ENCODE data around the gene C1QA. TPM values are rescaled to one million over a fixed set of nuclear protein-coding genes. Genes with fewer than 3 reads are reported as not detected.
A peak's percentile ranks its signal among the peaks of the same experiment; 100 is the strongest.

C1QA gene
- total and polyA plus RNA-seq, 2 experiments from 2014 or later, result 5.9 to 7.8 TPM

GRCh38 chr1:22619798-22620197, 16.6 kb upstream of the C1QA start:
- no peak overlapping the region for H3K27ac ChIP-seq
- no peaks in the 10 kb centered on the region for H3K9me2 ChIP-seq (replicated peaks; ENCODE audit: insufficient read depth)
- no peaks in the 10 kb centered on the region for H4K20me1 ChIP-seq (ENCODE audit: insufficient read depth, poor library complexity, severe bottlenecking)
- H3K4me1 ChIP-seq (ENCODE audit: insufficient read depth), result no peaks in the 10 kb centered on the region
- H3K4me2 ChIP-seq, result no peak overlapping the region
- H3K79me2 ChIP-seq, result no peaks in the 10 kb centered on the region
- DNase-seq (ENCODE audit: low spot score), result no peak
- TF ChIP-seq EZH2phosphoT487 (IDR thresholded peaks at IDR 0.05; ENCODE audit: low read depth, severe bottlenecking, unreplicated experiment) (no peak), EZH2 (IDR thresholded peaks at IDR 0.05; ENCODE audit: borderline replicate concordance) (no peak)
- TF ChIP-seq, protein P1, sequence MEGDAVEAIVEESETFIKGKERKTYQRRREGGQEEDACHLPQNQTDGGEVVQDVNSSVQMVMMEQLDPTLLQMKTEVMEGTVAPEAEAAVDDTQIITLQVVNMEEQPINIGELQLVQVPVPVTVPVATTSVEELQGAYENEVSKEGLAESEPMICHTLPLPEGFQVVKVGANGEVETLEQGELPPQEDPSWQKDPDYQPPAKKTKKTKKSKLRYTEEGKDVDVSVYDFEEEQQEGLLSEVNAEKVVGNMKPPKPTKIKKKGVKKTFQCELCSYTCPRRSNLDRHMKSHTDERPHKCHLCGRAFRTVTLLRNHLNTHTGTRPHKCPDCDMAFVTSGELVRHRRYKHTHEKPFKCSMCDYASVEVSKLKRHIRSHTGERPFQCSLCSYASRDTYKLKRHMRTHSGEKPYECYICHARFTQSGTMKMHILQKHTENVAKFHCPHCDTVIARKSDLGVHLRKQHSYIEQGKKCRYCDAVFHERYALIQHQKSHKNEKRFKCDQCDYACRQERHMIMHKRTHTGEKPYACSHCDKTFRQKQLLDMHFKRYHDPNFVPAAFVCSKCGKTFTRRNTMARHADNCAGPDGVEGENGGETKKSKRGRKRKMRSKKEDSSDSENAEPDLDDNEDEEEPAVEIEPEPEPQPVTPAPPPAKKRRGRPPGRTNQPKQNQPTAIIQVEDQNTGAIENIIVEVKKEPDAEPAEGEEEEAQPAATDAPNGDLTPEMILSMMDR (IDR thresholded peaks at IDR 0.05; ENCODE audit: poor library complexity), result no peak
- no peaks in the 10 kb centered on the region for H3K36me3 ChIP-seq (replicated peaks; ENCODE audit: insufficient read depth, low read depth)
- no peaks in the 10 kb centered on the region for H3K9me3 ChIP-seq (ENCODE audit: low read depth)
- no peak overlapping the region for H3K4me3 ChIP-seq
- H2AFZ ChIP-seq, result no peak overlapping the region
- H3K27me3 ChIP-seq, result peaks cover 28% of the 10 kb centered on the region
- 79% methylated on average over 12 of the region's 12 CpGs for WGBS (ENCODE audit: low lambda C conversion rate, missing lambda C conversion rate)

GRCh38 chr1:22621761-22622160, 14.7 kb upstream of the C1QA start:
- H3K36me3 ChIP-seq (replicated peaks; ENCODE audit: insufficient read depth, low read depth), result no peaks in the 10 kb centered on the region
- no peak overlapping the region for H3K27ac ChIP-seq
- H2AFZ ChIP-seq, result no peak overlapping the region
- peaks cover 40% of the 10 kb centered on the region for H3K27me3 ChIP-seq
- TF ChIP-seq EZH2 (IDR thresholded peaks at IDR 0.05; ENCODE audit: borderline replicate concordance) (no peak), EZH2phosphoT487 (IDR thresholded peaks at IDR 0.05; ENCODE audit: low read depth, severe bottlenecking, unreplicated experiment) (no peak)
- TF ChIP-seq, protein P1 (IDR thresholded peaks at IDR 0.05; ENCODE audit: poor library complexity), result no peak
- no peak overlapping the region for H3K4me3 ChIP-seq
- no peaks in the 10 kb centered on the region for H3K4me1 ChIP-seq (ENCODE audit: insufficient read depth)
- no peaks in the 10 kb centered on the region for H4K20me1 ChIP-seq (ENCODE audit: insufficient read depth, poor library complexity, severe bottlenecking)
- no peak for DNase-seq (ENCODE audit: low spot score)
- no peak overlapping the region for H3K4me2 ChIP-seq
- H3K9me2 ChIP-seq (replicated peaks; ENCODE audit: insufficient read depth), result no peaks in the 10 kb centered on the region
- H3K9me3 ChIP-seq (ENCODE audit: low read depth), result no peaks in the 10 kb centered on the region
- 71% methylated on average over 4 of the region's 4 CpGs for WGBS (ENCODE audit: low lambda C conversion rate, missing lambda C conversion rate)
- H3K79me2 ChIP-seq, result no peaks in the 10 kb centered on the region

GRCh38 chr1:22625262-22625925, 11.0 kb upstream of the C1QA start:
- DNase-seq (ENCODE audit: low spot score), result peak; percentile 35
- peaks cover 44% of the 10 kb centered on the region for H3K27me3 ChIP-seq

More at GRCh38 chr1:22625262-22625925, 11.0 kb upstream of the C1QA start:
- no peak overlapping the region for H2AFZ ChIP-seq
- TF ChIP-seq EZH2phosphoT487 (IDR thresholded peaks at IDR 0.05; ENCODE audit: low read depth, severe bottlenecking, unreplicated experiment) (no peak), EZH2 (IDR thresholded peaks at IDR 0.05; ENCODE audit: borderline replicate concordance) (no peak)
- TF ChIP-seq, protein P1 (IDR thresholded peaks at IDR 0.05; ENCODE audit: poor library complexity), result no peak
- no peaks in the 10 kb centered on the region for H4K20me1 ChIP-seq (ENCODE audit: insufficient read depth, poor library complexity, severe bottlenecking)
- no peaks in the 10 kb centered on the region for H3K4me1 ChIP-seq (ENCODE audit: insufficient read depth)
- 37% methylated on average over 9 of the region's 9 CpGs for WGBS (ENCODE audit: low lambda C conversion rate, missing lambda C conversion rate)
- no peaks in the 10 kb centered on the region for H3K9me3 ChIP-seq (ENCODE audit: low read depth)
- H3K27ac ChIP-seq, result no peak overlapping the region
- no peaks in the 10 kb centered on the region for H3K36me3 ChIP-seq (replicated peaks; ENCODE audit: insufficient read depth, low read depth)
- no peaks in the 10 kb centered on the region for H3K79me2 ChIP-seq
- H3K9me2 ChIP-seq (replicated peaks; ENCODE audit: insufficient read depth), result no peaks in the 10 kb centered on the region
- no peak overlapping the region for H3K4me2 ChIP-seq
- no peak overlapping the region for H3K4me3 ChIP-seq
